Neural cell (in vitro differentiated cells): ENCODE data around the gene ARFGAP1.

ENCODE experiments used
- CTCF ChIP-seq: fragments of 450-650 bp; IDR thresholded peaks from 2 replicates; pipeline ENCODE4 v1.5.1; 2014; ENCODE audit warnings: antibody characterized with exemption, mild to moderate bottlenecking, moderate library complexity; ENCODE audit not compliant: poor library complexity, severe bottlenecking
- EP300 ChIP-seq: fragments of 450-650 bp; conservative IDR thresholded peaks from 2 replicates; pipeline ENCODE4 v1.6.1; 2014; ENCODE audit warnings: antibody characterized with exemption, mild to moderate bottlenecking, moderate library complexity; ENCODE audit not compliant: poor library complexity, severe bottlenecking
- EZH2 ChIP-seq: fragments of 200-600, 300-800 bp; shearing (Covaris generic), sonication (generic); IDR thresholded peaks from 2 replicates; pipeline ENCODE4 v1.6.1; 2014; ENCODE audit warnings: antibody characterized with exemption, low read length, borderline replicate concordance, mild to moderate bottlenecking; ENCODE audit not compliant: insufficient read depth, poor library complexity, severe bottlenecking
- POLR2AphosphoS5 ChIP-seq: IDR thresholded peaks from 2 replicates; pipeline ENCODE4 v1.6.1; 2012
- RAD21 ChIP-seq: fragments of 450-650 bp; conservative IDR thresholded peaks from 2 replicates; pipeline ENCODE4 v1.6.1; 2014; ENCODE audit warnings: antibody characterized with exemption, mild to moderate bottlenecking, moderate library complexity
- TAF1 ChIP-seq: IDR thresholded peaks from 2 replicates; pipeline ENCODE4 v1.6.1; 2012; ENCODE audit warnings: low read depth

GRCh38 chr20:63318391-63319163, 46.0 kb downstream of the ARFGAP1 start:
- TF ChIP-seq CTCF (no peak), EZH2 (no peak), RAD21 (no peak), TAF1 (no peak), EP300 (no peak), POLR2AphosphoS5 (no peak)
